ENCODE data around the gene TECPR2.

Gene TECPR2

DNA sequence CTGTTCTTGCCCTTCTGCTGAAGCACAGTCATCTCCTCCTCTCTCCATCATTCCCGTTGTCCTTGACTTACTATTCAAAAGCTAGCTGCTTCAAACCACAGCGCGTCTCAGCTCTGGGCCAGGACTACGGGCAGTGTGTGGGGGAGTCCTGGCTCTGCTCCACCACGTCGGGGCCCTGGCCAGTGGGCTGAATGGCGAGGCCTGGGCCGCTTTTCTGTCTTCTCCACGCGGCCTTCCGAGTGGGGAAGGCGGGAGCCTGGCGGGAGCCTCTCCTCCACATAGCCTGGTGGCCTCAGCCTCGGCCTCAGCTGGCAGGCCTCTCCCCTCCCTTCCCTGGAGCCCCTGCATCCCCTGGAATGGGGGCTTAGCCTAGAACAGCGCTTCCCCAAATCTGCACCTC is 130.4 kb downstream of the TECPR2 start:
- no peak for DNase-seq (ENCODE audit: insufficient read length)
- FAIRE-seq, result no peak

GRCh38 chr14:102493585-102493984 is 130.8 kb downstream of the TECPR2 start:
- DNase-seq (ENCODE audit: insufficient read length) (no peak), FAIRE-seq (no peak)
- no peak for TF ChIP-seq TAF1 (IDR thresholded peaks at IDR 0.05; ENCODE audit: borderline replicate concordance, low read depth, low read length)
- no peak for TF ChIP-seq POLR2AphosphoS5 (IDR thresholded peaks at IDR 0.05; ENCODE audit: low read depth, low read length)
- TF ChIP-seq POLR2A (IDR thresholded peaks at IDR 0.05; ENCODE audit: low read depth, low read length), result no peak

More for the DNA sequence above, 130.4 kb downstream of the TECPR2 start:
- TF ChIP-seq POLR2A (IDR thresholded peaks at IDR 0.05; ENCODE audit: low read depth, low read length) (no peak), POLR2AphosphoS5 (IDR thresholded peaks at IDR 0.05; ENCODE audit: low read depth, low read length) (no peak), TAF1 (IDR thresholded peaks at IDR 0.05; ENCODE audit: borderline replicate concordance, low read depth, low read length) (no peak)

DNA sequence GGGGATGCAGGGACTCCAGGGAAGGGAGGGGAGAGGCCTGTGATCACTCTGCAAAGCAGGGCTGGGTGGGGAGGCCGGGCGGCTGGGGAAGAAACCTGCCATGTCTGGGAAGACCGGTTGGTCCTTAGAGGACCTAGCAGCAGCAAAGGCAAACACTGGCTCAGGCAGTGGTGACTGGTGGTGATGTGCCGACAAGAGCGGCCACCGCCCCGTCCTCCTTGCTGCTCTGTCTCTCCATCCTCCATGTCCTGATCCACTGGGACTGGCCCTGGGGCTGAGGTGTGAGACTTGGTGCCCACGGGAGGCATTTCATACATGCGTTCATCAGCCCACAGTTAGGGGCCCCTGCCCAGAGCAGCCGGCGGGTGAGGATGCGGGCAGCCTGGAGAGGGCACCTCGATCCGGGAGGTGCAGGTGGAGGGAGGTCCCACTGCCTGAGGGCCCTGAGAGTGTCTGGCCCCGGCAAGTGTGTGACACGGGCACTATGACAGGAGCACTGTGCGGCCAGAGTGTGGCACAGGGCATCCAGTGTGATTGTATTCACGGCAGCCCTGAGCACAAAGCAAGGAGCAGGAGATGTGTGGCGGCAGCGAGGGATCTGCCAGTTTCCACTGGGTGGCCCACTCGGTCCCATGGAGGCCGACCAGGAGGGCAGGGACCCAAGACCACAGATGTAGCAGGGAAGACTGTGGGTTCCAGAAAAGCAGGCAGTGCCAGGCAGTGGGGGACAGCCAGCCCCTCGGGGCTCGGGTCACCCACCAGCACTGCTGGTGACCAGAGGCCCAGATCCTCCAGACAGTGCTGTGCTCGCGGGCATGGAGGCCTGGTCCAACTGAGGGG is 133.0 kb downstream of the TECPR2 start:
- no peak for DNase-seq (ENCODE audit: insufficient read length)
- TF ChIP-seq POLR2A (IDR thresholded peaks at IDR 0.05; ENCODE audit: low read depth, low read length) (no peak), POLR2AphosphoS5 (IDR thresholded peaks at IDR 0.05; ENCODE audit: low read depth, low read length) (no peak), TAF1 (IDR thresholded peaks at IDR 0.05; ENCODE audit: borderline replicate concordance, low read depth, low read length) (no peak)
- no peak for FAIRE-seq

DNA sequence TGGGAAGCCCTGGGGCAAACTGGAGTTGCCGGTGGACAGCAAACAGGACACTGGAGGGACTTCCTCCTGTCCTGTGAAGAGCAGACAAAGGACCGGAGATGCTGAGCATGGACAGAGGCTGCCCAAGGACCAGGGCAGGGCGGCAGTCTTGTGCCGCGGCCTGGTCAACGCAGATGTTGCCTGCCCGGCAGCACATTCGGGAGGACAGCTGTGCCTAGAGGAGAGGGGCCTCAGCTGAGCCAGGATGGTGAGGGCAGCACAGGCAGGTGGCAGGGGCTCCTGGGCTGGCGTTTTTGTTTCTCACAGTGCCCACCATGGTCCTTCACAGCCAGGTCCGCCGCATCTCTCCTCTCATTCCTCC is 133.6 kb downstream of the TECPR2 start:
- FAIRE-seq (no peak), DNase-seq (ENCODE audit: insufficient read length) (no peak)
- no peak for TF ChIP-seq POLR2A (IDR thresholded peaks at IDR 0.05; ENCODE audit: low read depth, low read length)
- no peak for TF ChIP-seq TAF1 (IDR thresholded peaks at IDR 0.05; ENCODE audit: borderline replicate concordance, low read depth, low read length)
- no peak for TF ChIP-seq POLR2AphosphoS5 (IDR thresholded peaks at IDR 0.05; ENCODE audit: low read depth, low read length)

DNA sequence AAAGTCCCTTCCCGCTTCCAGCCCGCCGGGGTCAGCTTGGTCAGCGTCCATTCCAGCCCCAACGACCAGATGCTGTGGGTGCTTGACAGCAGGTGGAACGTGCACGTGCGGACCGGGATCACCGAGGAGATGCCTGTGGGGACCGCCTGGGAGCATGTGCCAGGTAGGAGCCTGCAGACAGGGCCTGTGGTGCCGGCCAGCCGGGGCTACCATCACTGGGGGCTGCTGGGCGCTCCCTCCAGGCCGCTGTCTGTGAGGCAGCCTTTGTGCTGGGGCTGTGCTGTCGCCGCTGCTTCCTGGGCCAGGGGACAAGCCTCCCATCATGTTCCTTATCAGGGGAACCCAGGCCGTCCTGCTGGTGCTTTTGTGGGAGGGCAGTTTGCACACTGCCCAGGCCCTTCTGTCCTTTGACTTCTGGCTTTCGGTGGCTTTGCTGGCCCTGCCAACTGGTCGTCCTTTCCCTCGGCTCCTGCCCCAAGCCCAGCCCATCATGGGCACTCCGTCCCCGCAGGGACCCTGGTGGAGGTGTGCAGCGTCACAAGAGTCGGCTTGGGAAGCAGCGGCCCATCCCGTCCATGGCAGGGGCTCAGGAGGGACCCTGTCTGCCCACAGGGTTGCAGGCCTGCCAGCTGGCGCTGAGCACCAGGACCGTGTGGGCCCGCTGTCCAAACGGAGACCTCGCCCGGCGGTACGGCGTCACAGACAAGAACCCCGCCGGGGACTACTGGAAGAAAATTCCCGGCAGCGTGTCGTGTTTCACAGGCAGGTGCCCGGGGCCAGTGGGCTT is 134.4 kb downstream of the TECPR2 start:
- no peak for FAIRE-seq
- no peak for TF ChIP-seq POLR2AphosphoS5 (IDR thresholded peaks at IDR 0.05; ENCODE audit: low read depth, low read length)
- TF ChIP-seq POLR2A (IDR thresholded peaks at IDR 0.05; ENCODE audit: low read depth, low read length), result no peak
- TF ChIP-seq TAF1 (IDR thresholded peaks at IDR 0.05; ENCODE audit: borderline replicate concordance, low read depth, low read length), result no peak
- no peak for DNase-seq (ENCODE audit: insufficient read length)

- no peak for FAIRE-seq
- DNase-seq (ENCODE audit: insufficient read length), result no peak
- TF ChIP-seq TAF1 (IDR thresholded peaks at IDR 0.05; ENCODE audit: borderline replicate concordance, low read depth, low read length) (no peak), POLR2A (IDR thresholded peaks at IDR 0.05; ENCODE audit: low read depth, low read length) (no peak), POLR2AphosphoS5 (IDR thresholded peaks at IDR 0.05; ENCODE audit: low read depth, low read length) (no peak)
Measured at GRCh38 chr14:102497998-102498677, 135.4 kb downstream of the TECPR2 start.

DNA sequence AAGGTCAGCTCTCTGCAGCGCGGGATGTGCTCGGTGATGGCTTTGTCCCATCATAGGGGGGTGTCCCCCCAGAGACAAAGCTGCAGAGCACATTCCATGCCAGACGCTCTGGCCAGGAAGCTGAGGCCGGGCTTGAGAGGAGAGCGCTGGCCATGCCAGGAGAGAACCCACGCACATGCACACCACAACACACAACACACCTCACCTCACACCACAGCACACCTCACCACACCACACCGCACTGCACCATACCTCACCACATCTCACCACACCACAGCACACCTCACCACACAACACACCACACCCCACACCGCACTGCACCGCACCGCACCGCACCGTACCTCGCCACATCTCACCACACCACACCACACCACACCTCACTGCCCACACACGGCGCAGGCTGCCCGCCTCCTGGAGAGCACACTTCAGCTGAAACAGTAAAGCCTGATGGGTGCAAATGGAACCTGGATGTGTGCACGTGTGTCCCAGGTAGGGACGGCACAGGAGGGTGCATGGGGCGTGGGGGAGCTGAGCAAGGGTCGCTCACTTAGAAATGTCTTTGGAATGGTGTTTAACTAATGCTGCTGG is 136.0 kb downstream of the TECPR2 start:
- TF ChIP-seq POLR2AphosphoS5 (IDR thresholded peaks at IDR 0.05; ENCODE audit: low read depth, low read length), result no peak
- TF ChIP-seq TAF1 (IDR thresholded peaks at IDR 0.05; ENCODE audit: borderline replicate concordance, low read depth, low read length), result no peak
- no peak for TF ChIP-seq POLR2A (IDR thresholded peaks at IDR 0.05; ENCODE audit: low read depth, low read length)
- no peak for FAIRE-seq
- DNase-seq (ENCODE audit: insufficient read length), result no peak

DNA sequence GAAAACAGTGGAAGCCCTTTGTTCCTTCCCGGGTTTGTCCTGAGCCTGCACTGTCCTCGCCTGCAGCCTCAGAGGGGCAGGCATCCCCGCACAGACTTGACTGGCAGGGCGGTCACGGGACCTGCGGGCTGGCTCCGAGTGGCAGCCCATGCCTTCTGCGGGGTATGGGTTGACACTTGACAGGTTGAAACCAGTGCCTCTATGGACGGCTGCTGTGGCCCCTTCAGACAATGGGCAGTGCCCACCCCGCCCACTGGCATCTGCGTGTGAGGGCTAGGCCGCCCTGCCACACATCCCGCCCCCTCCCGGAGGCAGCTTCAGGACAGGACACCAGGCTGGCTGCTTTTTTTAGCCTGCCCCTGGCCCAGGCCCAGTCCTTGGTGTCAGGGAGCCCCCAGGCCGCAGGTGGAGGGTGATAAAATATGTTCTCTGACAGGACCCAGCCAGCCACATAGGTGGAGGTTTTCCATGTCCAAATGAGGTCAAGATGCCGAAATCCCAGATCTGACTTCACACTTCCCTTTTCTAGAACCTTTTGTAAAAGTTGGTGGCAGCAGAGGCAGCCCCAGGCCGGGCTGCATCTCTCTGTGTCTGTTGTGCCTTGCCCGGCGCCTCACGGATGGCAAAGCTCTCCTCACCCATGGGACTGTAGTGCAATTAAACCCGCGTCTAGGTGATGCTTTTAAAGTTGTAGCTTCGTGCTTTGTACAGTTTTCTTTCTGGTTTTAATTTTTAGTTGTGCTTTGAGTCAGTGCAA is 136.8 kb downstream of the TECPR2 start:
- DNase-seq (ENCODE audit: insufficient read length), result no peak
- TF ChIP-seq TAF1 (IDR thresholded peaks at IDR 0.05; ENCODE audit: borderline replicate concordance, low read depth, low read length), result no peak
- no peak for TF ChIP-seq POLR2AphosphoS5 (IDR thresholded peaks at IDR 0.05; ENCODE audit: low read depth, low read length)
- TF ChIP-seq POLR2A (IDR thresholded peaks at IDR 0.05; ENCODE audit: low read depth, low read length), result no peak
- FAIRE-seq, result no peak

DNA sequence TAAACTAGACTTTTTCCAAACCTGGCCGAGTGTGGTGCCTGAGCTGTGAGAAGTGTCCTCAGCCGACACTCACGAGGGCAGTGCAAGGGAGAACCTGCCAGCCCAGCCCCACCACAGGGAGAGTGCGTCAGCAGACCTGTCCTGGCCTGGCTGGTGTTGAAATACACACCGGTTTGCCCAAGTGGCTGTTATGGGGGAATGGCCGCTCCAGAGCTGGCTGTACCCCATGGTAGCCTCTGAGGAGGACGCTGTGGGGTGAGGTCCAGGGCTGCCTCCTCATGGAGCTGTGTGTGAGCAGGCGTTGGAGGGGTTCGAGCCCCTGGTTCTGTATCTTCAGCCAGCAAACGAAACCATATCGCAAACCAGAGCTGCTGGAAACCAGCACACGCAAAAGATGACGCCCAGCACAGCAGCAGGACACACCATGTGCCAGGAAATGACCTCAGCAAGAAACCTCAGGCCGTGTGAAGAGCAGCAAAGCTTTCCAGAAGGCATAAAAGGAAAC is 137.5 kb downstream of the TECPR2 start:
- FAIRE-seq, result no peak
- DNase-seq (ENCODE audit: insufficient read length), result no peak
- TF ChIP-seq POLR2AphosphoS5 (IDR thresholded peaks at IDR 0.05; ENCODE audit: low read depth, low read length) (no peak), TAF1 (IDR thresholded peaks at IDR 0.05; ENCODE audit: borderline replicate concordance, low read depth, low read length) (no peak)

DNA sequence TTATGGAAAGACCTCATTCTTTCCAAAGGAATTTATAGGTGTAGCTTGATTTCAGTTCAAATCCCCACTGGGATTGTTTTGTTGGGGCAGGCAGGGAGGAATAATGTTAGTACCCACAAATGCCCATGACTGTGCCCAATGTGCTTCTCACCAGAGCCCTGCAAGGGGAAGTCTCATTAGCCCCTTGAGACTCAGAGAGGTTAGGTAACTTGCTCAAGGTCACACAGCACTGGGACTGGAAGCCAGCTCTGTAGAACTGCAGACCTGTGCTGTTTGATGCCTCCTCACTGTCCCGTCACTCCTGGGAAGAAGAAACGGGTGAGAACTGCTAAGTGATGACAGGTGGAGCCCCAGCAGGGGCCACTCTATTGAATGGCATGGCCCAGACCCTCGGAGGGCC is 138.0 kb downstream of the TECPR2 start:
- no peak for TF ChIP-seq TAF1 (IDR thresholded peaks at IDR 0.05; ENCODE audit: borderline replicate concordance, low read depth, low read length)
- TF ChIP-seq POLR2AphosphoS5 (IDR thresholded peaks at IDR 0.05; ENCODE audit: low read depth, low read length), result no peak
- no peak for TF ChIP-seq POLR2A (IDR thresholded peaks at IDR 0.05; ENCODE audit: low read depth, low read length)
- DNase-seq (ENCODE audit: insufficient read length) (no peak), FAIRE-seq (no peak)

All from GM12892 (cell line).